ENCODE results near the gene VASN.

- no peak for TF ChIP-seq POLR2A (IDR thresholded peaks at IDR 0.05; ENCODE audit: low read depth, low read length)
- peak; percentile 46; the same call in 1 of the 2 replicates for TF ChIP-seq POLR2AphosphoS5 (IDR thresholded peaks at IDR 0.05; ENCODE audit: low read depth, low read length)
- no peak for TF ChIP-seq SPI1 (IDR thresholded peaks at IDR 0.05; ENCODE audit: low read depth, low read length)
- no peak for TF ChIP-seq TAF1 (IDR thresholded peaks at IDR 0.05; ENCODE audit: low read depth, low read length)
- TF ChIP-seq POU2F2 (IDR thresholded peaks at IDR 0.05; ENCODE audit: low read depth, low read length), result no peak
Observed at GRCh38 chr16:4382795-4383357, 11.2 kb downstream of the VASN start.

Measured in GM12891 (cell line).